ENCODE measurements around the gene ANKS1A.

GRCh38 chr6:34888874-34889555 lies at the start of gene ANKS1A:
- TF ChIP-seq, protein P1, sequence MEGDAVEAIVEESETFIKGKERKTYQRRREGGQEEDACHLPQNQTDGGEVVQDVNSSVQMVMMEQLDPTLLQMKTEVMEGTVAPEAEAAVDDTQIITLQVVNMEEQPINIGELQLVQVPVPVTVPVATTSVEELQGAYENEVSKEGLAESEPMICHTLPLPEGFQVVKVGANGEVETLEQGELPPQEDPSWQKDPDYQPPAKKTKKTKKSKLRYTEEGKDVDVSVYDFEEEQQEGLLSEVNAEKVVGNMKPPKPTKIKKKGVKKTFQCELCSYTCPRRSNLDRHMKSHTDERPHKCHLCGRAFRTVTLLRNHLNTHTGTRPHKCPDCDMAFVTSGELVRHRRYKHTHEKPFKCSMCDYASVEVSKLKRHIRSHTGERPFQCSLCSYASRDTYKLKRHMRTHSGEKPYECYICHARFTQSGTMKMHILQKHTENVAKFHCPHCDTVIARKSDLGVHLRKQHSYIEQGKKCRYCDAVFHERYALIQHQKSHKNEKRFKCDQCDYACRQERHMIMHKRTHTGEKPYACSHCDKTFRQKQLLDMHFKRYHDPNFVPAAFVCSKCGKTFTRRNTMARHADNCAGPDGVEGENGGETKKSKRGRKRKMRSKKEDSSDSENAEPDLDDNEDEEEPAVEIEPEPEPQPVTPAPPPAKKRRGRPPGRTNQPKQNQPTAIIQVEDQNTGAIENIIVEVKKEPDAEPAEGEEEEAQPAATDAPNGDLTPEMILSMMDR (IDR thresholded peaks at IDR 0.05 in 4 of 5, conservative IDR thresholded peaks at IDR 0.05 in 1 of 5) = no peak
- peak; percentile 59 to 69 for TF ChIP-seq POLR2A (IDR thresholded peaks at IDR 0.05)
